Hematopoietic multipotent progenitor cell treated with erythropoietin and hydrocortisone succinate and interleukin-3 and kit ligand, for 6 days (in vitro differentiated cells): ENCODE measurements around the gene AZU1.

Experiments used
- DNase-seq: peaks from one replicate; pipeline ENCODE4 v3.0.0-alpha.2; 2015

The AZU1 gene

DNA sequence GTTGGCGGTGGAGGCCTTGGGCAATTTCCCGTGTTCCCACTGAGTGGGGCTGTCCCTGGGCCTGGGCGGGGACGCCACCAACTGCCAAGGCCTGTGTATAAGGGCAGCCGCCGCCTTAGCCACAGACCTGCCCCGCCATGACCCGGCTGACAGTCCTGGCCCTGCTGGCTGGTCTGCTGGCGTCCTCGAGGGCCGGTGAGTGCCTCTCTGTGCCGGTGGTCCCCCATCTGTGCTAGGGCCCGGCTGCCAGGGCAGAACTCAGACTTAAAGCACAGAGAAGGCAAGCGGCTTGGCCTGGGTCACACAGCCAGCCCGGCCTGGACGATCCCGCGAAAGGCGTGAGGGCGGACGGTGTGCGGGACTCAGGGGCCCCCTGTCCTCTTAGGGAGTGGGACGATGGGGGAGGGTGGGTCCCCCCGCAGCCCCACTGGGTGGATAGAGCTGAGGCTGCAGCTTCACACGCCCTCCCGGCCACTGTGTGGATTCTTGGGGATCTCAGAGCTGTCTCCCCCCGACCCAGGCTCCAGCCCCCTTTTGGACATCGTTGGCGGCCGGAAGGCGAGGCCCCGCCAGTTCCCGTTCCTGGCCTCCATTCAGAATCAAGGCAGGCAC, at the start of gene AZU1:
Gene AZU1, plus strand, starts transcription at position 128 of the 612 bp plus-strand sequence. Its CDS starts 10 bp downstream, at position 138.
- DNase-seq, result peak; percentile 82

DNA sequence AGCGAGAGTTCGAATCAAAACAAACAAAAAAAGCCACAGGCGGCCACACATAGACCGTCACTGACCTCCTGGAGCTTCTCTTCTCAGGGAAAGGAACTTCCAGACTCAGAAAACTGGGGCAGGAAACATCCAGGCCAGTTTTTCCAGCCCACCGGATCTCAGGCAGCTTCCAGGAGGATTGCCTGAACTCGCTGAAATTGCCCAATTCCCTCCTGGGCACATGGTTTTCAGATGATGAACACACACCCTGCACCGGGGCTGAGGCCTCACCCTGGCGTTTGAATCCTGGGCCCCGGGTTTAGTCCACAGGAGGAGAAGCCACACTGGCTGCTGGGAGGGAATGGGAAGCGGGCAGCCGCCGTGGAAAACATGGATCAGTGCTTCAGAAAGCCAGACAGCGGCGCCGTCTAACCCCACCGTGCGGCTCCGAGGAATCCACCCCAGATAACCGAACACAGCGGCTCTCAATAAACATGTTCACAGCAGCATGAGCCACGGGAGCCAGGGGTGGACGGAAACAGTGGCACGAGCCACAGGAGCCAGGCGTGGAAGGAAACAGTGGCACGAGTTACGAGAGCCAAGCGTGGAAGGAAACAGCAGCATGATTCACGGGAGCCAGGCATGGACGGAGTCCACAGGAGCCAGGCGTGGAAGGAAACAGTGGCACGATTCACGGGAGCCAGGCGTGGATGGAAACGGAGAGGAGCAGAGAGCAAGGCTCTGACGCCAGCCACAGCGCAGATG, 48.6 kb upstream of the AZU1 start:
- no peak for DNase-seq

GRCh38 chr19:780935-781334, 46.7 kb upstream of the AZU1 start:
- no peak for DNase-seq

DNA sequence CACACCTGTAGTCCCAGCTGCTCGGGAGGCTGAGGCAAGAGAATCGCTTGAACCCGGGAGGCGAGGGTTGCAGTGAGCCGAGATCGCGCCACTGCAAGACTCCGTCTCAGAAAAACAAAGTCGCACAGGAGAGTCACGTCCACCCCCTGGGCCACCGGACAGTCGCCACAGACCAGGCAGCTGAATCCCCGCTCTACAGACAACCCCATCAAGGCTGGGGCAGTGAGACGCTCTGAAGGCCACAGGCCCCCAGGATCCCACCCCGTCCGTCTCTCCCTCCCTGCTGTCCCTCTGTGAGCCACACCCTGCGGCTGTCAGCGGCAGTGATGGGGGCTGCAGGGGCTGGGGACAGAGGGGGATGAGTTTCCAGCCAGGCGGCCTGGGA, 45.8 kb upstream of the AZU1 start:
- DNase-seq, result no peak

DNA sequence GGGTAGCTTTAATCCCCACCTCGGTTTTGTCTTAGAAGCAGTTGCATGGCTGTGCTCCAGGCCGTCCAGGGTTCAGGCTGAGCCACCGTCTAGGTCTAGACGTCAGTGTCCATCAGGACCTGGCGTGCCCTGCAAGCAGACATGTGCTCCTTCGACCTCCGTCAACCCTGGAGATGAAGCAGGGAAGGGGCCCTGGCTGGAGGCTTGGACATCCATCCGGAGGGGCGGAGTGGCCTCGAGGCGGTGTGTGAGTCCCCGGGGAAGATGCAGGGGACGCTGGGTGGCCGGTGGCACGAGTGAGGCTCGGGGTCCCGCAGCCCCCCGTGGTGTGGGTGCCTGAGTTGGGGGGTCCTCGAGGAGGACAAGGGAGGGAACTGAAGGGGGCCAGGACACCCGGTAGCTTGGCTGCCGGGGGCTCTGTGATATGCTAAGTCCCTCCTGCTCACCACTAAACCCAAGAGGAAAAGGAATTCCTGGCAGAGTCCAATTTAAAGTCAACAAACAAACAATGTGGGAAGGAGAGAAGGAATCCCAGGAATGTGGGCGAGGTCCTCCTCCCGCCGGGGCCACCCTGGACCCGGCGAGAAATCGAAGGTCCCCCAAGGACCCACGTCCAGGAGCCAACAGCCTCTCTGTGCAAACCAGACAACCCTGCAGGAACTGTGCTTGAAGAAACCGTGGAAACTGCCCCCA, 45.3 kb upstream of the AZU1 start:
- DNase-seq, result no peak

GRCh38 chr19:782878-783668, 44.6 kb upstream of the AZU1 start:
- DNase-seq, result no peak

DNA sequence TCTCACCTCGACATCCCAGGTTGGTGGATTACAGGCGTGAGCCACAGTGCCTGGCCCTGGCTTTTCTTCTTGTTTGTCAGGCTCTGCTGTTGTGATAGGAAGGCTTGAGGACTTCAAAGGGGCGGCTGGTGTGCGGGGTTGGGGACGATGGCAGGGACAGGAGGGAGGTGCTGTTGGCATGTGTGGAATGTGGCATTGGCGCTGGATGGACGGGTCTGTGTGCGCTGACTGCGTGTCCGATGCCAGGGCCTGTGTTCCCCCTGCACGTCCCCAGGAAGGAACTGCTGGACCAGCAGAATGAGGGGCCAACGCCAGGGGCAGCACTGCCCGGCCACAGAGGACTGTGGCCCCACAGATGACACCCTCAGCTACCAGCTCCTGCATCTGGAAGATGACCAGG, 43.1 kb upstream of the AZU1 start:
- DNase-seq, result no peak

DNA sequence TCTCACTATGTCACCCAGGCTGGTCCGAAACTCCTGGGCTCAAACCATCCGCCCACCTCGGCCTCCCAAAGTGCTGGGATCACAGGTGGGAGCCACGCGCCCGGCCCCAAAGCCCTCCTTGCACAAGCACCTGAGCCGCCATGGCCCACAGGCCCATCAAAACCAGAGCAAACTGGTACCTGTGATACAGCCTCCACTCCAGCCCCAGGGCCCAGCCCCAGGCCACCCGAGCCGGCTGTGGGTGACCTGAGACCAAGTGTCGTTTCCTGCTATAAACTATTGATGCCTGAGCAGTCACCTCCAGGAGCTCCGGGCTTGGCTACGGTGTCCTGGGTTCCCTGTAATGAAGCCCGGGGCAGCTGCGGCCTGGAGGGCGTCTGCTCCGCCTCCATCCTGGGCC, 40.1 kb upstream of the AZU1 start:
- DNase-seq, result no peak

GRCh38 chr19:788686-788982, 39.0 kb upstream of the AZU1 start:
- DNase-seq, result no peak

GRCh38 chr19:788983-789700, 38.5 kb upstream of the AZU1 start:
- peak; percentile 76 for DNase-seq

GRCh38 chr19:789701-790060, 38.0 kb upstream of the AZU1 start:
- DNase-seq, result no peak

GRCh38 chr19:791007-791566, 36.5 kb upstream of the AZU1 start:
- DNase-seq, result peak; percentile 49

GRCh38 chr19:791567-792305, 35.9 kb upstream of the AZU1 start:
- peak; percentile 90 for DNase-seq

DNA sequence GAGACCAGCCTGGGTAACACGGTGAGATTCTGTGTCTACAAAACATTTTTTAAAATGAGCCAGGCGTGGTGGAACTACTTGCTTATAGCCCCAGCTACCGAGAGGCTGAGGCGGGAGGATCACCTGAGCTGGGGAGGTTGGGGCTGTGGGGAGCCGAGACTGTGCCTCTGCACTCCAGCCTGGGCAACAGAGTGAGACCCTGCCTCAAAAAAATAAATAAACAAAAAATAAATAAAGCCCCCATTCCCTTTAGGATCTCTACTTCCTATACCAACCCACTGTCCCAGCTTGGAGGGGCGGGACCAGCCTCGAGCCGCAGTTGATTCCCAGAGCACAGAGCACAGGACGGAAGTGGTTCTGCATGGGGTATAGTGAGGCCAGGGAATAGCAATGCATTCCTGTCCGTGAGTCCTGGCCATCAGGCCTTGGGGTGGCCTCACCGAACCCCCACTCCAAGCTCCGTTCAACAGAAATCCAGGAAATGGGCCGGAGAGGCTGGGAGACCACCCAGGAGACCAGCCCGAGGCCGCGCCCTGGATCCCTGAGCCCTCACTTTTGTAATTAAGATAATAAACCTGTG, 35.2 kb upstream of the AZU1 start:
- DNase-seq, result peak; percentile 64

DNA sequence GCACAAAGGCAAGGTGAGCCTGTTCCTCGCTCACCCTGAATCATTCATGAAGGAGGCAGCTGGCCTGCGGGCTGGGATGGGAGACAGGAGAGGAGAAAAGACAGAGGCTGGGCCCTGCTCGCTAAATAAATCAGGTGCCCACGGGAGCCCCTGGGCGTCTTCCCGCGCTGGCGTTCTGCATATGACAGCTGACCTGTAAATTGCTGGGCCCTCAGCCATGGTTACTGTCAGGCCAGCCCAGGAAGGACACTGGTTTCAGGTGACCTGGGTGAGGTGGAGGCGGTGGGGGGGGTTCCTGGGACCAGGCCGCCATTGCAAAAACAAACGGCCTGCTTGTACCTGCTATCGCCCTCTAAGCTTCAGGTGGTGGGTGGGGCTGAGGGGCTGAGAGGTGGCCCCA, 33.8 kb upstream of the AZU1 start:
- DNase-seq, result no peak

DNA sequence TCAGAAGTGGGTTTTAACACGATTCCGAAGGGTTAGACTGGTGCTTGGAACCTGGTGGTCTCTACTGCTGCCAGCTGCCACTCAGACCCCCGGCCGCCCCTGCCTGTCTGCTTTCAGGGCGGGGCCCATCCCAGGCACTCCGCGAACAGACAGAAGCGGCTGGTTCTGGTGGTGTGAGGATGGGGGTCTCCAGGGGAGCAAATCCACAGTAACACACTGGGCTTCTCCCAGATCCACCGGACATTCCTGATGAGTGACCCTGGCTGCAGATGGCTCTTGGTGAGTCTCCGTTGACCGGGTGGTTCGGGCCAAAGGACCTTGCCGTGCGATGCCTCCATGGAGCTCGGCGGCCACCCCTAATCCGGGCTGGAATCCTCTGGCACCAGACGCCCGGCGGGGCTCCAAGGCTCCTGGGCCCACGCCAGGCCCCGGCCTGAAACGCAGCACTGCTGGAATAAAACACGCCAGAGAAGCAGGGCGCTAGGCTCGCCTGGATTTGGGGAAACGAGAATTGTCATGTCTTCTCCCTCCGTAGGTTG, 32.5 kb upstream of the AZU1 start:
- DNase-seq, result no peak

DNA sequence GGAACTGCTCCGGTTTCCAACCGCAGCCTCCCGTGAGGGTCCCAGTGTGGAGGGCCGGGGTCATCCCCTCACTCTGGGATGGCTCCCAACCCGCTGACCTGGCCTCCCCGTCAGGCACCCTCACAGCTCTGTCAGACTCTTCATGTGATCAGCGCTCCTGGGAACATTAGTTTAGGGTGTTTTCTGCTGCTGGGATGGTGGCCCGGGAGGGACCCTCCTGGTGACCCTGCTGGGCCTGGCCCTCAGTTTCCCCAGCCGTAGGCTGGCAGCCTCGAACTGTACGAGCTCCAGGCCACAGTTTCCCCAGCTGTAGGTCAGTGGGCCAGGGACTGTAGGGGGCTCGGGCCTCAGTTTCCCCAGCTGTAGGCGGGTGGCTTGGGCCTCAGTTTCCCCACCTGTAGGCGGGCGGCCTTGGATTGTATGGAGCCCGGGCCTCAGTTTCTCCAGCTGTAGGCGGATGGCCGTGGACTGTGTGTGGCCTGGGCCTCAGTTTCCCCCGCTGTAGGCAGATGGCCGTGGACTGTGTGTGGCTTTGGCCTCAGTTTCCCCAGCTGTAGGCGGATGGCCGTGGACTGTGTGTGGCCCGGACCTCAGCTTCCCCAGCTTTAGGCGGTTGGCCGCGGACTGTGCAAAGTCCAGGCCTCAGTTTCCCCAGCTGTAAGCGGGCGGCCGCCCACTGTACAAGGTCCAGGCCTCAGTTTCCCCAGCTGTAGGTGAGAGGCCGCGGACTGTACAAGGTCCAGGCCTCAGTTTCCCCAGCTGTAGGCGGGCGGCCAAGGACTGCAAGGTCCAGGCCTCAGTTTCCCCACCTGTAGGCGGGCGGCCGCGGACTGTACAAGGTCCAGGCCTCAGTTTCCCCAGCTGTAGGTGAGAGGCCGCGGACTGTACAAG, 31.7 kb upstream of the AZU1 start:
- no peak for DNase-seq

DNA sequence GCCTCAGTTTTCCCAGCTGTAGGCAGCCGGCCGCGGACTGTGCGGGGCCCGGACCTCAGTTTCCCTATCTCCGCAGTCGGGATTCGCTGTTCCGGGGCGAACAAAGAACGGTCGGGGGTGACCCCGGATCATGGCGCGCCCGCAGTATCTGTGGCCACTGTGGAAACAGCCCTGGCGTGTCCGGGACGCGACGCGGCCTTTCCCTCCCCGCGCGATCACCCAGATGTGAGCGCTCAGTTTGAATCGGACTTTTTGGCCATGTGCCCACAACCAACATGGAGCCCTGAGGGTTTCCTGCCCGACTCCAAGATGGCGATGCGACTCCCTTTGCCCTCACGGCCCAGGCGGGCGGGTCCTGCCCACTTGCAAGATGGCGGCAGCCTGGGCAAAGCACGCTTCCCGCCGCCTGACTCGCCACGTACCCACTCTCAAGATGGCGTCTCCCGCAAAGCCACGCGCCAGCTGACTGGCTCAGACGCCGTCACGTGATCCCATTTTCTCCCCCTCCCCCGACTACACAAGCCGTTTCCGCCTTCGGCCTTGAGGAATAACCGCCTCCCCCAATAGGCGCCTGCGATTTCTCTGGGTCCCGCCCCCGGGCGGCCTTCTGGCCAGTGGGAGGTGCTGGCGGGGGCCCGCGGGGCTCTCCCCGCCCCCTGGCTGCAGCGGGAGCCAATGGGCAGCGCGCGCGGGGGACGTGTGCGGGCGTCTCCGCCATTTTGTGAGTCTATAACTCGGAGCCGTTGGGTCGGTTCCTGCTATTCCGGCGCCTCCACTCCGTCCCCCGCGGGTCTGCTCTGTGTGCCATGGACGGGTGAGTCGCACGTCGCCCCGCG, 30.7 kb upstream of the AZU1 start, which contains the start of gene PTBP1:
Gene PTBP1, plus strand, starts transcription at position 761 of the 836 bp plus-strand sequence. Its CDS starts 46 bp downstream, at position 807.
- peak; percentile 100 for DNase-seq
